ENCODE measurements around the gene NOLC1.
A peak's percentile ranks its signal among the peaks of the same experiment; 100 is the strongest.

Gene NOLC1

GRCh38 chr10:102121739-102122372, 30.3 kb upstream of the NOLC1 start:
- no peak for DNase-seq (ENCODE audit: extremely low read depth in 1 of 2, low read depth in 1 of 2)

GRCh38 chr10:102122450-102122849, 29.7 kb upstream of the NOLC1 start:
- no peak for DNase-seq (ENCODE audit: extremely low read depth in 1 of 2, low read depth in 1 of 2)

GRCh38 chr10:102123223-102123622, 29.0 kb upstream of the NOLC1 start:
- no peak for DNase-seq (ENCODE audit: extremely low read depth in 1 of 2, low read depth in 1 of 2)

DNA sequence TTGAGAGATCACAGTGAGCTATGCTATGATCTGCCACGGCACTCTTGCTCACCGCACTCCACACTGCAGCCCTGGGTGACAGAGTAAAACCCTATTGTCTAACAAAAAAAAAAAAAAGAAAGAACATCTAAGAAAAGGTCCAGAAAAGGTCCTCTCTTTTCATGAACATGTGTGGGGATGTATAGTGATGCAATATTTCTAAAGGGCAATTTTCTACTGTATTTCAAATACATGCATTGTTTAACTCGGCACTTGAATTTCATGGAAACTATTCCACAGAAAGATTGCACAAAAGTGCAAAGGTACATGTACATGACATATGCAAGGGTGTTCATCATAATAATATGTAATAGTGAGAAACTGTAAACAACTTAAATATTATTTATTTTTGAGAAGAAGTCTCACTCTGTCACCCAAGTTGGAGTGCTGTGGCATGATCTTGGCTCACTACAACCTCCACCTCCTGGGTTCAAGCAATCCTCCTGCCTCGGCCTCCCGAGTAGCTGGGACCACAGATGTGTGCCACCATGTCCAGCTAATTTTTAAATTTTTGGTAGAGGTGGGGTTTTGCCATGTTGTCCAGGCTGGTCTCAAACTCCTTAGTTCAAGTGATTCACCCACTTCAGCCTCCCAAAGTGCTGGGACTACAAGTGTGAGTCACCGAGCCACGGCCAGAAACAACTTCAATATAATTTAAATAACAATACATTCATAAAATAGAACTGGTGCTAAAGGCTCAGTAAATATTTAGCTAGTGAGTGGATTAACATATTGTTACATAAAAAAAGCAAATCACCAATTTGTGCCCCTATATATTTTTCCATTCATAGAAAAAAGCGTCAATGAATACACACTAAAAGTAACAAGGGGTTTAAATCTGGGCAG, 20.7 kb upstream of the NOLC1 start:
- no peak for DNase-seq (ENCODE audit: extremely low read depth in 1 of 2, low read depth in 1 of 2)

DNA sequence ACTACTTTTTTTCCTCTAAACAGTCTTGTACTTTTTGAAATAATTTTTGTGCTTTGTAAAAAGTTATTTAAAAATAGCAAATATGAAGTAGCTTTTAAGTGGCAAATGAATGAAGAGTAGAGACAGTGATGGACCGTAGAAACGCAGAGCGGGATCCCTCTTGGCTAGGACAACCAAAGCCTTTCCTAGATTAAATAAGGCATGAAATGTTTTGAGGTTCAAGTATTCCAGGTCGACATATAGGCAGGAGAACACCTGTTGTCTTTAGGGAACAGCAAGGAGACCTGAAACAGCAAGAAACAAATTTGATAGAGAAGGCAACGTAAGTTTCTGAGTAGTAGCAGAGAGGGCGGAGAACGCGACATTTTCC, 20.0 kb upstream of the NOLC1 start:
- DNase-seq (ENCODE audit: extremely low read depth in 1 of 2, low read depth in 1 of 2): no peak

DNA sequence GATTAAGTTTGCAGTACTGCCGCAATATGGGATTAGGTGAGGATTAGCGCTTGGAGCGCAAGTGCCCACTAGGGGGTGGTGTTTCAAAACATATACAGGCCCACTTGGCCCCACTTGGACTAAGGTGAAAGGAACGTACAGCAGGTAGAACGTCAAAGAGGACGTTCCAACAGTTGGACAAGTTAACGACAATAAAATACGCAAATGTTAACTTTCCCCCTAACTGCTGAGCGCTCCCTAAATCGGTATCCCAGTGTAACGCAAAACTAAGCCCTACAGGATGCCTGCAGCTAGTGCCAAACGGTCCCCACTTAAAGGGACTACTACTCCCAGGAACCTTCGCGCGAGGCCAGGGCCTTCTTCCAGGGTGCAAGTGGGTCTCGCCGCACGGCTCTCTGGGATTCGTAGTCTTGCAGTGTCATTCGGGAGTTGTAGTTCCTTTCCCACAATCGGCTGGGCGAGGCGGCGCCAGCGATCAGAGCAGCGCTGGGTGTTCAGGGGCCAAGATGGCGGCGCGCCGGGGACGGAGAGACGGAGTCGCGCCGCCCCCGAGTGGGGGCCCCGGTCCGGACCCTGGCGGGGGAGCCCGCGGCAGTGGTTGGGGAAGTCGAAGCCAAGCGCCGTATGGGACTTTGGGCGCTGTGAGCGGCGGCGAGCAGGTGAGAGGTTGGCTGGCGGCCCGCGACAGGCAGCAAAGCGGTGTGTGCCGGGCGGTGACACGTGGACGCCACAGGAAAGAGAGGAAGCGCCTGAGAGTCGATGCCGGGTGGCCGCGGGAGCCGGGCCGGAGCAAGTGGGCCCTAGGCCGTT, 19.4 kb upstream of the NOLC1 start, which contains the start of gene PPRC1:
PPRC1 (plus strand) TSS at position 478 of the 810 bp plus-strand sequence; CDS start at position 507, 29 bp downstream.
- peak; percentile 91 to 94 for DNase-seq (ENCODE audit: extremely low read depth in 1 of 2, low read depth in 1 of 2)

DNA sequence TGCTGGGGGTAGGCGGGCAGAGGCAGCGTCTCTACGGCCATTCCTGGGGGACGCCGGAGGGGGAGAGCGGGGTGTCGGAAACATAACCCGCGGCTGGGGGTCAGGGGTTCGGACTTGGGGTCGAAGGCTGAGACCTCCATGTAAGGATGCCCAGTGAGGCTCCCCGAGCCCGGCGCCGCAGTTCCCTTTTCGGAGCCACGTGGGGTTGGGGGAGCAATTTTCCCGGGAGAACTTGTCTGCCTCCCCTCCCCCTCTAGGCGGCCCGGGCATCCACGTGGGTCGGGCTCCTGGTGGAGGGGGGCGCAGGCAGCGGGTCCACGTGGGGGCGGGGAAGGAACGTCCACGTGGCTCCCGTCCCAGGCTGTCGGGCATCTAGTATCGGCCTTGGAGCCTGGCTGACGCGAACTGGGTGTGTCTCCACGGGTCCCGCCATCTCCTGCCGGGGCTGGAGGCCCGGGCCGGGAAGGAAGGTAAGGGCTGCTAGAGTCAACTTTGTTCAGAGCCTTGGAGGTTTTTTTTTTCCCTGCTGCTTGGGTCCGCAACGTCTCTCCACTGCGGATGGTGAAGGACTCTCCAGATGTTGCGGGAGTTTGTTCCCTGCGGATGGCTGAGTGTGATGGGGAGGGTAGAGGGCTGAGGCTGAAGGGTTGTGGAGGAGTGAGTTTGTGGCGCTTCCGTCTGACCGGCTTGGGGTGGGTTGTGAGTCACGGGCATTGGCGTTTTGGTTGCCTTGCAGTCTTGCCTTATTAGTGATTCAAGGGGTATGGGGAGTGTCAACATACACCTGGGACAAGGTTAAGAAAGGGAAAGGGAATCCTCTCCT, 18.6 kb upstream of the NOLC1 start:
- peak in 1 of 2 donors; percentile 29 for DNase-seq (ENCODE audit: extremely low read depth in 1 of 2, low read depth in 1 of 2)

- DNase-seq (ENCODE audit: extremely low read depth in 1 of 2, low read depth in 1 of 2): no peak
These were observed 17.8 kb upstream of the NOLC1 start for GRCh38 chr10:102134416-102134815.

DNA sequence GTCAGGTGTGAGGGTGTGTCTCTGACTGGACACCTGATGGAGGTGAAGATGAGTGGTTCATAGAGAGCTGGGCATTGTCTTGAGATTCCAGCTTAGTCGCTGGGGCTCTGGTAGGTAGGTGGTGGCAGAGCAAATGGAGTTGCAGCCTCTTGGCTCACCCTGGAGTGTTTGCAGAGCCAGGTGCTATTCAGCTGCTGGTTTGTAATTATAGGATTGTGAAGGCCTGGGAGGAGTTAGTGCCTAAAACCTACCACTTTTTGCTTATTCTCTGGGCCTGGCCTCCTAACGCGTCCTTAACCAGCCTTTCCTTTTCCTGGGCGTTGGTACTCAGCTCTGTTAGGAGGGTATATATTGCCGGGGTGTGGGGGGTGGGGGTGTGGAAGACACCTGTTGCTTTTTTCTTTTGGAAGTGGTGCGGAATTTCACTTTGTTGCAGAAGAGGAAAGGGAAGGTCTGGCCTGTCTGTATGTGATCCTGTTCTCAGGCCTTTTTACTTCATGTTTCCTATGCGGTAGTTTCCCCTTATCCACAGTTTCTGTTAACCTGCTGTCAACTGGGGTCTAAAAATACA, 16.1 kb upstream of the NOLC1 start:
- DNase-seq (ENCODE audit: extremely low read depth in 1 of 2, low read depth in 1 of 2): no peak

DNA sequence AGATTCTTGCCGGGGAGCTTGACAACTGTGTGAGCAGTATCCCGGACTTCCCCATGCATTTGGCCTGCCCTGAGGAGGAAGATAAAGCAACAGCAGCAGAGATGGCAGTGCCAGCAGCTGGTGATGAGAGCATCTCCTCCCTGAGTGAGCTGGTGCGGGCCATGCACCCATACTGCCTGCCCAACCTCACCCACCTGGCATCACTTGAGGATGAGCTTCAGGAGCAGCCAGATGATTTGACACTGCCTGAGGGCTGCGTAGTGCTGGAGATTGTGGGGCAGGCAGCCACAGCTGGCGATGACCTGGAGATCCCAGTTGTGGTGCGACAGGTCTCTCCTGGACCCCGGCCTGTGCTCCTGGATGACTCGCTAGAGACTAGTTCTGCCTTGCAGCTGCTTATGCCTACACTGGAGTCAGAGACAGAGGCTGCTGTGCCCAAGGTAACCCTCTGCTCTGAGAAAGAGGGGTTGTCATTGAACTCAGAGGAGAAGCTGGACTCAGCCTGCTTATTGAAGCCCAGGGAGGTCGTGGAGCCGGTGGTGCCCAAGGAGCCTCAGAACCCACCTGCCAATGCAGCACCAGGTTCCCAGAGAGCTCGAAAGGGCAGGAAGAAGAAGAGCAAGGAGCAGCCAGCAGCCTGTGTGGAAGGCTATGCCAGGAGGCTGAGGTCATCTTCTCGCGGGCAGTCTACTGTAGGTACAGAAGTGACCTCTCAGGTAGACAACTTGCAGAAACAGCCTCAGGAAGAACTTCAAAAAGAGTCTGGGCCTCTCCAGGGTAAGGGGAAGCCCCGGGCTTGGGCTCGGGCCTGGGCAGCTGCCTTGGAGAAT, 12.7 kb upstream of the NOLC1 start:
- no peak for DNase-seq (ENCODE audit: extremely low read depth in 1 of 2, low read depth in 1 of 2)

GRCh38 chr10:102140218-102140617, 12.0 kb upstream of the NOLC1 start:
- DNase-seq (ENCODE audit: extremely low read depth in 1 of 2, low read depth in 1 of 2): no peak

GRCh38 chr10:102140913-102141540, 11.2 kb upstream of the NOLC1 start:
- no peak for DNase-seq (ENCODE audit: extremely low read depth in 1 of 2, low read depth in 1 of 2)

GRCh38 chr10:102141583-102142107, 10.5 kb upstream of the NOLC1 start:
- no peak for DNase-seq (ENCODE audit: extremely low read depth in 1 of 2, low read depth in 1 of 2)

- DNase-seq (ENCODE audit: extremely low read depth in 1 of 2, low read depth in 1 of 2): no peak
These were observed 5.2 kb upstream of the NOLC1 start for GRCh38 chr10:102146971-102147428.

- DNase-seq (ENCODE audit: extremely low read depth in 1 of 2, low read depth in 1 of 2): no peak
These were observed 4.6 kb upstream of the NOLC1 start for GRCh38 chr10:102147561-102147960.

DNA sequence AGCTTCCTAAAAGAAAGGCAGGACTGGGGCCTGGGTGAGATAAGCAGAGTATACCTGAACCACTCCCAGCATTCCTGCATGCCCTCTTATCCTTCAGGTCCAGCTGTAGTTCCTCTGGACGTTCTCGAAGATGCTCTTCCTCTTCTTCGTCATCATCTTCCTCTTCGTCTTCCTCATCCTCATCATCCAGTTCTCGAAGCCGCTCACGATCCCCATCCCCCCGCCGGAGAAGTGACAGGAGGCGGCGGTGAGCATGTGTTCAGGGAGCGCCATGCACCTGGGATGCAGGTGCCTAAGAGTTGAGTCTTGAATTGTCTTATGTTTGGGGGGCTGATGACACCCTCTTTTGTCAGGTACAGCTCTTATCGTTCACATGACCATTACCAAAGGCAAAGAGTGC, 3.9 kb upstream of the NOLC1 start:
- no peak for DNase-seq (ENCODE audit: extremely low read depth in 1 of 2, low read depth in 1 of 2)

GRCh38 chr10:102150970-102151773, 1.0 kb upstream of the NOLC1 start:
- DNase-seq (ENCODE audit: extremely low read depth in 1 of 2, low read depth in 1 of 2): no peak

DNA sequence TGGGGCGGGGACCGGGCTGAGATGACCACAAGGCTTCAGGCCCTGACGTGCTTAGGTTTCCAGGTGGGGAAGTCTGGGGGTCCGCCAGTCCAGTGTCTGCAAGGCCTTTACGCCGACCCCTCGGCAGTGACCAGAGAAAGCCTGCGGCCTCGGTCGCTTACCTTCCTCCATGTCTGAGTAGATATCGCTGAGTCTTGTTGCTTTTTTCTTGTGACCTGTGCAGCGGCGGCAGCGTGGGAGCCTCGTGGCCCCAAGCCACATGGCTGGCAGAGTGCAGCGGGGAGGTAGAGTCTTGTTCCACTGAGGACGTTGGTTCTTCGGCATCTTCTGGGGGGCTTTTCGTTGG, 329 bp downstream of the NOLC1 start:
- DNase-seq (ENCODE audit: extremely low read depth in 1 of 2, low read depth in 1 of 2): no peak
